GM21723 (cell line): ENCODE results near the gene SLC34A1.
"Not testable (repeated sequence)": the region's sequence is repeated elsewhere in the genome, so short reads cannot be mapped to it uniquely, and the experiment has no call there.

Experiments used
- ATAC-seq: cut with Tn5 transposase; IDR thresholded peaks from one replicate; pipeline ENCODE4 v1.9.1; 2021; ENCODE audit warnings: mild to moderate bottlenecking, moderate library complexity; ENCODE audit not compliant: unreplicated experiment

The SLC34A1 gene, protein sequence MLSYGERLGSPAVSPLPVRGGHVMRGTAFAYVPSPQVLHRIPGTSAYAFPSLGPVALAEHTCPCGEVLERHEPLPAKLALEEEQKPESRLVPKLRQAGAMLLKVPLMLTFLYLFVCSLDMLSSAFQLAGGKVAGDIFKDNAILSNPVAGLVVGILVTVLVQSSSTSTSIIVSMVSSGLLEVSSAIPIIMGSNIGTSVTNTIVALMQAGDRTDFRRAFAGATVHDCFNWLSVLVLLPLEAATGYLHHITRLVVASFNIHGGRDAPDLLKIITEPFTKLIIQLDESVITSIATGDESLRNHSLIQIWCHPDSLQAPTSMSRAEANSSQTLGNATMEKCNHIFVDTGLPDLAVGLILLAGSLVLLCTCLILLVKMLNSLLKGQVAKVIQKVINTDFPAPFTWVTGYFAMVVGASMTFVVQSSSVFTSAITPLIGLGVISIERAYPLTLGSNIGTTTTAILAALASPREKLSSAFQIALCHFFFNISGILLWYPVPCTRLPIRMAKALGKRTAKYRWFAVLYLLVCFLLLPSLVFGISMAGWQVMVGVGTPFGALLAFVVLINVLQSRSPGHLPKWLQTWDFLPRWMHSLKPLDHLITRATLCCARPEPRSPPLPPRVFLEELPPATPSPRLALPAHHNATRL

DNA sequence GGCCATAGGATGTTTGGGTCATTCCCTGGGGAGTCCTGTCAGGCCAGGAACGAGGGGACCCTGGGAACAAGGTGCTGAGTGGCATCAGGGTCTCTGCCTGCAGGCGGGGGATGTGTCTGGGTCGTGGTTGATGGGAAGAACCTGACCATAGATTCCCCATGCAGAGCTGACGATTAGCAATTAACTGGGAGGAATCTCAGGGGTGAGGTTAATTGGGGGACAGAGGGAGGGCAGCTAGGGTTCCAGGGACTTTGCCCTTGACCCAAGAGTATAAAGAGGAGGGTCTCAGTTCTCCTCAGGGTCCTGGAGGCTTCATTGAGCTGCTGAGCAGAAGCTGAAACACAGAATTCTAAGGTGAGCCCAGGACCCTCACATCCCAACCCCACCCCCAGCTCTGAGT, at the start of gene SLC34A1:
SLC34A1 (plus strand) TSS at position 301 of the 400 bp plus-strand sequence. CDS start 1,308 bp downstream, outside the sequence.
- no peak for ATAC-seq

DNA sequence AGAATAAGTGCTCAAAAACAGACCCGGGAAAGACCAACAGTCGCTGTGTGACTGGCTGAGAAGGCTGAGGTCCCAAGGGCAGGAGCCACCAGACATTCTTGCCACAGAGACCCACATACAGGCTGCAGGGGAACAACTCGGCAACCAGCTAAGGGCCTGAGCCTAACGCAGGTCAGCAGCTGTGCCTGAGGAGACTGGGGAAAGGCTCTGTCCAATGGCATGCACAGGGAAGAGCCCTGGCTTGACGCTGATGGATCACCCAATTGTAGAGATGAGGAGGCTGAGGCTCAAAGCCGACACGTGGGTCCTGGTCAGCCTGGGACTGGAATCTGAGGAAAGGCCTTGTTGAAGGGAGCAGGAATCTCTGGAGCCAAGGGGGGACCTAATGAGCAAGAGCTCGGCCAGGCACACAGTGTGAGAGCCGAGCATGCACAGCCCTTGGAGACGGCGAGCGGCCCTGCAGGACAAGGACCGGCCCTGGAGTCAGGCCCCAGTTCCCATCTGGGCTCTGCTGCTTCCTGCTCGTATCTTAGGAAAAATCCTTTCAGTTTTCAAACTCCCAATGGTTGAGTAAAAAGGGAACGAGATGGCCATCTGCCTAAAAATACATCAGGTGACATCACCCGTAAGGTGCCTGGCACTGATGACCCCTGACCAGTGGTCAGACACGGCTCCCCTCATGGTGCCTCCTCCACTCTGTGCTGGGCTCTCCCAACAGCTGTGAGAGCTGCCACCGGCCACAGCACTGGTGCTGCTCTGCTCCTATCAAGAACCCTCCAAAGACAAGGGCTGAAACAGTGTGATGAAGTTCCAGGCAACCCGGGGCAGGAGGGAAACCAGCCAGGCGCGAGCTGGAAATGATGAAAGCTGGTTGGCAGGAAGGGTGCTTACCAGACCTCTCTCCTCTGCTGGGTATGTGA, 49.2 kb upstream of the SLC34A1 start:
- no peak for ATAC-seq

GRCh38 chr5:177335701-177336065, 48.6 kb upstream of the SLC34A1 start:
- ATAC-seq, result no peak

- no peak for ATAC-seq
Observed at GRCh38 chr5:177336112-177336511, 48.1 kb upstream of the SLC34A1 start.

DNA sequence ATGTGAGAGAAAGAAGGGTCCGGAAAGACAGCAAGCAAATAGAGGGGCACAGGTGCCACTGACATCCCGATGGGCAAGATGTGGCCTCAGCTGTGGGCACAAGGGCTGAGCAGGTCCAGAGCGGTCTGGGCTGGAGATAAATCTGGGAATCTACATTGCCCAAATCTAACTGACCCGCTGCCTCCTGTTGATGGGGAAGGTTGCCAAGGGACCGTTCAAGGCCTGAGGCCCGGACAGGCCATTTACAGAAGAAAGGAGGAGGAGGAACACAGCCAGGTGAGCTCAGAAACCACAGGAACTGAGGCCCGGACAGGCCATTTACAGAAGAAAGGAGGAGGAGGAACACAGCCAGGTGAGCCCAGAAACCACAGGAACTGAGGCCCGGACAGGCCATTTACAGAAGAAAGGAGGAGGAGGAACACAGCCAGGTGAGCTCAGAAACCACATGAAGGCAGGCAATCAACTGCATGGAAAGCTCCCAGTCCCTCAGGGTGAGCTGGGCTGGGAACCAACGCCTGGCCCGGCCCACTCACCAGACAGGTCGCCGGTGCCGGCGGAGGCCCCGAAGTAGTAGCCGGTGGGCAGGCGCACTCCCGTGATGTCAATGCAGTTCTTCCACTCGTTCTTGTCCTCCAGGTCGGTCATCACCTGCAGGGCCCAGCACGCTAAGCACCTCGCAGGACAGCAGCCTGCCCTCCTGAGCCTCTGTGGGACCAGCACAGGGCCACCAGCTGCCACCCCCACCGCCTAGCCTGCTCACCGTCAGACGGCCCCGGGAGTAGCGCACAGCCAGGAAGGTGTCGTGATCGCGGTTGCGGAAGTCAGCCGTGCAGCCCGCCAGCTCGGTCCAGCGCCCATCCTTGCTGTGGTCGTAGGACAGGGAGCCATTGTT, 47.4 kb upstream of the SLC34A1 start:
- ATAC-seq, result no peak

DNA sequence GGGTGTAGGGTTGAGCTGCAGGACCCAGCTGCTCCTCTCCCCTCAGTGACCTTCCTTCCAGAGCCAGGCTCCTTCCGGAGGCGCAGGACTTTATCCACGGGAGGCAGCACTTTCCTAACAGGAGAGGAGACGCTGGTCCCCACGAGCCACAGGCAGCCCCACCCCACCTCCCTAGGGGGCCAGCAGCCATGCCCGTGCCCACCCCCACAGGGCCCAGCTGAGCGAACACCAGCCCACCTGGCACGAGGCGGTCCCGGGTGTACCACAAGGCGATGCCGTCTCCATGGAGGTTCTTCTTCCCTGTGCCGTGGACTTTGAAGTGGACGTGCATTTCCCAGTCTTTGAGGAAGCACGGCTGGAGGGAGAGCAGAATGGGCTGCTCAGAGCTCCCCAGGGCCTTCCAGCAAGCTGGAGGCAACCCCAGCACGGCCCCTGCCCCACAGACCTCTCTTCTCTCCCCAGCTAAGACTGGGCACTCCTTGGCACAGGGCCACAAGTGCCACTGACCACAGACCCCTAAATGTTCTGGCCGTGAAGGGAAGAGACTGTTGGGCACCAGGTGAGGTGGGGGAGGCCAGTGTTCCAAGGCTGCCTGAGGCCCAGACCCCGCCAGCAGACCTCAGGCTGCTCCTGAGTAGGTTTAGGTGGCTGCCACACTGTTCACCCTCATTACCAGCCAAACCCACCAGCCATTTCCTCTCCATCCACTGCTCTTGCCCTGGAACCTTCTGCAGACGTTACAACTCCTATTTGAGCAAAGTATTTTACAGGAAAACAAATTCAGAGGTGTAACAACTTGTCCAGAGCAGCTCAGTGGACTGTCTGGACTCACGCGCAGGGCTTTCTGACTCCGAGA, 45.8 kb upstream of the SLC34A1 start:
- ATAC-seq, result no peak

DNA sequence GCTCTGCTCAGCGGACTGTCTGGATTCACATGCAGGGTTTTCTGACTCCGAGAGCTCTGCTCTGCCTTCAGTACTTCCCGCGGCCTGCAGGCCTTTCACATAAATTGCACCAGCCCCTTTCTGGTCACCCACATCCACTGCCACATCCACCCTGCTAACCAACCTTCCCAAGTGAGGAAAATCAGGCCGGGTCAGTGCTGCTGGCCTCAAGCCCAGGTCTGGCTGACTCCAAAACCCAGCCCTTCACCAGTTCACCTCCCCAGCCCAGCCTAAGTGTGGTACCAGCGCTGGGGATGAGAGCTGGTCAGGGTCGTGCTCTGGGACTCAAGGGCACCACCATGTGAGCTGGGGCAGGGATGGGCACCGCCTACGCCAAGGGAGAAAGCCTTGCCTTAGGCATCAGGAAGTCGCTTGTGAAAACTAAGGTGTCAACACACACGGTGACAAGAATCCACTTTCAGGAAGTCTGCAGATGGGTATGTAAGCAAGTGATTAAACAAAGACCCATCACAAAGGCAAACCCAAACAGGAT, 45.1 kb upstream of the SLC34A1 start:
- ATAC-seq, result no peak

GRCh38 chr5:177343000-177343399, 41.2 kb upstream of the SLC34A1 start:
- not testable (repeated sequence) for ATAC-seq

DNA sequence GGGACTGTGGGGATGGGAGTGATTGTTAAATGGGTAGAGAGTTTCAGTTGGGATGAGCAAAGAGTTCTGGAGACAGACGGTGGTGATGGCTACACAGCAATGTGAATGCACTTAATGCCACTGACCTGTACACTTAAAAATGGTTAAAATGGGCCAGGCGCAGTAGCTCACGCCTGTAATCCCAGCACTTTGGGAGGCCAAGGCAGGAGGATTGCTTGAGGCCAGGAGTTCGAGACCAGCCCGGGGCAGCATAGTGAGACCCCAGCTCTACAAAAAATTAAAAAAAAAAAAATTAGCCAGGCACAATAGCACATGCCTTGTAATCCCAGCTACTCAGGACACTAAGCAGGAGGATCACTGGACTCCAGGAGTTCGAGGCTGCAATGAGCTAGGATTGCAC, 40.5 kb upstream of the SLC34A1 start:
- ATAC-seq, result no peak

GRCh38 chr5:177344891-177345290, 39.3 kb upstream of the SLC34A1 start:
- ATAC-seq, result no peak

DNA sequence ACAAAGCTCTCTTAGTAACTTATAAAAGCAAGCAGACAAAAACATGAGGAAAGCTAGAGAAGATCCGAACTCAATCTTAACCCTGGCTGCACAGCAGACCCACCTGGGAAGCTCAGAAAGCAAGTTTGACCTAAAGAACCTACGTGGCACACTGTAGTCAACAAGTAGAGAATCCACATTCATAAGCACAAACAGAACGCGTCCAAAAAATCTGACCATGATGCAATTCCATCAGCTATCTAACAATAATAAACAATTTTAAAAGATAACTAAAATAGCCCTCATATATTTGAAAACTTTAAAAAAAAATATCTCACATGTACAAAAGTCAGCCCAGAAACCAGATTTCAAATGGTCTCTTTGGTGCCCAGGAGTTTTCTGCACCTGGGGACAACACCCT, 37.4 kb upstream of the SLC34A1 start:
- no peak for ATAC-seq

GRCh38 chr5:177347699-177348098, 36.5 kb upstream of the SLC34A1 start:
- no peak for ATAC-seq

DNA sequence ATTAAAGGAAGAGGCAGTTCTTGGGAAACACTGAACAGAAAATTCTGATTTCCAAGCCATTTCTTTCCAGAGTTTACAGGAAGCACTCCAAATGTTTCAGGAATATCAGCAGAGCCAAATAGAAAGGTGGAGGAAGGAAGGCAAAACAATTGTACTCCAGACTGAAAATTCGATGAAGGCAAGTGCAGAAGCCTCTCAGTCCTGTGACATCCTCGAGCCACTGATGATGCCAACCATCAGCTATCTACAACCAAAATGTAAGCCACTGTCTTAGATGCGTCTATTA, 34.9 kb upstream of the SLC34A1 start:
- ATAC-seq, result no peak

- no peak for ATAC-seq
Observed at GRCh38 chr5:177349762-177350161, 34.5 kb upstream of the SLC34A1 start.

- ATAC-seq, result peak; percentile 10
Observed at GRCh38 chr5:177350776-177351391, 33.4 kb upstream of the SLC34A1 start.

- peak; percentile 95 for ATAC-seq
Observed at GRCh38 chr5:177351392-177352329, 32.6 kb upstream of the SLC34A1 start, which contains the start of gene LMAN2. TSS of gene LMAN2 (minus strand) at chr5:177351668. CDS start at chr5:177351647, 21 bp downstream.

GRCh38 chr5:177353093-177353492, 31.1 kb upstream of the SLC34A1 start:
- no peak for ATAC-seq

DNA sequence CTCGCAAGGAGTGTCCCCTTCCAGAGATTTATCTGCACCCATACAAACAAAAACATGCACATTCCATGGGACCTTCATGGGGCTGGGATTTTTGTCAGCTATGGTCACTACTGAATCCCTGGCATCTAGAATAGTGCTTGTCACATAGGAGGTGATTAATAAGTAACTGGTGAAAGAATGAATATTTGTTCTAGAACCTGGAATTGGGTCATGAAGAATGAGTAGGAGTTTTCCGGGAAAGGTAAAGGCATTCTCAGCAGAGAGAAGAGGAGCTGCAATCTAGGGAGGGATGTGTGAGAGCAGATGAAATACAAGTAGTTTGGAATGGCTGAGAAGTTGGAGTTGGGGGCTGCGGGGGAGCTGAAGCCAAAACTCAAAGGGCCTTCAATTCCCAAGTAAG, 30.0 kb upstream of the SLC34A1 start:
- no peak for ATAC-seq
